NCI-H510A (cell line): ENCODE results near the gene ST3GAL5.

Experiments
- DNase-seq: peaks from one replicate; lab custom pipeline; 2025; lab: John Stamatoyannopoulos, UW

ST3GAL5 gene

GRCh38 chr2:85790032-85790431 lies 98.8 kb downstream of the ST3GAL5 start:
- no peak for DNase-seq

- no peak for DNase-seq
These were observed 99.5 kb downstream of the ST3GAL5 start for GRCh38 chr2:85789271-85789670.

GRCh38 chr2:85788603-85789002 lies 100.2 kb downstream of the ST3GAL5 start:
- no peak for DNase-seq

- DNase-seq: no peak
These were observed 100.8 kb downstream of the ST3GAL5 start for GRCh38 chr2:85787981-85788340.

- DNase-seq: no peak
These were observed 101.4 kb downstream of the ST3GAL5 start for GRCh38 chr2:85787282-85787980.
